Brain microvascular endothelial cell (primary cell): Measurements from ENCODE around the gene NF1.
"Not testable (repeated sequence)": the region's sequence is repeated elsewhere in the genome, so short reads cannot be mapped to it uniquely, and the experiment has no call there.

ENCODE experiments used
- DNase-seq: peaks from one replicate; pipeline ENCODE4 v3.0.0-alpha.2; 2020
- H3K27ac ChIP-seq: fragments of 250-450 bp; sonication (Bioruptor Pico); 2 replicates; pipeline ENCODE4 v1.5.1; 2020; ENCODE audit warnings: mild to moderate bottlenecking, moderate library complexity
- H3K27me3 ChIP-seq: fragments of 250-450 bp; sonication (Bioruptor Pico); replicated peaks from 2 replicates; pipeline ENCODE4 v1.5.1; 2020; ENCODE audit warnings: mild to moderate bottlenecking
- H3K36me3 ChIP-seq: fragments of 250-450 bp; sonication (Bioruptor Pico); replicated peaks from 2 replicates; pipeline ENCODE4 v1.5.1; 2020; ENCODE audit warnings: mild to moderate bottlenecking
- H3K4me3 ChIP-seq: 2 replicates; pipeline ENCODE4 v1.5.1; 2011; ENCODE audit warnings: low read depth, mild to moderate bottlenecking, control low read depth, low read length, moderate library complexity
- in situ Hi-C: cut with HindIII; loops from 2 replicates; pipeline ENCODE4 v1.10.0; 2017; ENCODE audit warnings: low sequenced_read_pairs, low pct_ligation_motif_present
- TF ChIP-seq, protein P1 (sequence below): IDR thresholded peaks from 2 replicates; pipeline ENCODE4 v1.5.1; 2011; ENCODE audit warnings: low read depth, mild to moderate bottlenecking, moderate library complexity, low read length, control low read depth, inconsistent platforms; ENCODE audit errors: missing control alignments

NF1 gene

DNA sequence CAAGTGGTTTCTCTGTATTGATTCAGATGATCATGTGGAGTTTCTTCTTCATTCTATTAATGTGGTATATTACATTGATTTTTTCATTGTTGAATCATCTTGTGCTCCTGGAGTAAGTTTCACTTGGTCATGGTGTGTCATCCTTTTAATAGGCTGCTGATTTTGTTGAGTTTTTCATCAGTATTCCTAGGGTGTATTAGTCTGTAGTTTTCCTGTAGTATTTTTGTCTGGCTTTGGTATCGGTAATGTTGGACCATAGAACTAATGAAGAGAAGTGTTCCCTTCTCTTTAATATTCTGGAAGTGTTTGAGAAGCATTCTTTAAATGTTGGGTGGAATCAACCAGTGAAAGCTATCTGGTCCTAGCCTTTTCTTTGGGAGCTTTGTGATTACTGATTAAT lies 103.2 kb downstream of the NF1 start:
- no peaks in the 10 kb centered on the region for H3K27me3 ChIP-seq
- no peak overlapping the region for H3K4me3 ChIP-seq
- H3K36me3 ChIP-seq, result no peaks in the 10 kb centered on the region
- H3K27ac ChIP-seq, result peak overlapping the region; percentile 29
- in situ Hi-C loops, result no loop called here
- no peak for DNase-seq
- TF ChIP-seq, protein P1, sequence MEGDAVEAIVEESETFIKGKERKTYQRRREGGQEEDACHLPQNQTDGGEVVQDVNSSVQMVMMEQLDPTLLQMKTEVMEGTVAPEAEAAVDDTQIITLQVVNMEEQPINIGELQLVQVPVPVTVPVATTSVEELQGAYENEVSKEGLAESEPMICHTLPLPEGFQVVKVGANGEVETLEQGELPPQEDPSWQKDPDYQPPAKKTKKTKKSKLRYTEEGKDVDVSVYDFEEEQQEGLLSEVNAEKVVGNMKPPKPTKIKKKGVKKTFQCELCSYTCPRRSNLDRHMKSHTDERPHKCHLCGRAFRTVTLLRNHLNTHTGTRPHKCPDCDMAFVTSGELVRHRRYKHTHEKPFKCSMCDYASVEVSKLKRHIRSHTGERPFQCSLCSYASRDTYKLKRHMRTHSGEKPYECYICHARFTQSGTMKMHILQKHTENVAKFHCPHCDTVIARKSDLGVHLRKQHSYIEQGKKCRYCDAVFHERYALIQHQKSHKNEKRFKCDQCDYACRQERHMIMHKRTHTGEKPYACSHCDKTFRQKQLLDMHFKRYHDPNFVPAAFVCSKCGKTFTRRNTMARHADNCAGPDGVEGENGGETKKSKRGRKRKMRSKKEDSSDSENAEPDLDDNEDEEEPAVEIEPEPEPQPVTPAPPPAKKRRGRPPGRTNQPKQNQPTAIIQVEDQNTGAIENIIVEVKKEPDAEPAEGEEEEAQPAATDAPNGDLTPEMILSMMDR, result no peak

DNA sequence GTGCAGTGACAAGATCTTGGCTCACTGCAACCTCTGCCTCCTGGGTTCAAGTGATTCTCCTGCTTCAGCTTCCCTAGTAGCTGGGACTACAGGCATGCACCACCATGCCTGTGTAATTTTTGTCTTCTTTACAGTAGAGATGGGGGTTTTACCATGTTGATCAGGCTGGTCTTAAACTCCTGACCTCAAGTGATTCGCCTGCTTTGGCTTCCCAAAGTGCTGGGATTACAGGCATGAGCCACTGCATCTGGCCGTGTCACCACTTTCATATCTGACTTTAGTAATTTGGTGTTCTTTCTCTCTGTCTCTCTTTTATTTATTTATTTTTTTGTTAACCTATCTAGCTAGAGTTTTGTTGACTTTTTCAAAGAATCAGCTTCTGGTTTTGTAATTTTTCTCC lies 103.9 kb downstream of the NF1 start:
- peak overlapping the region; percentile 29 for H3K27ac ChIP-seq
- H3K36me3 ChIP-seq, H3K4me3 ChIP-seq, in situ Hi-C loops, H3K27me3 ChIP-seq: not testable (repeated sequence)
- DNase-seq, result peak; percentile 31

DNA sequence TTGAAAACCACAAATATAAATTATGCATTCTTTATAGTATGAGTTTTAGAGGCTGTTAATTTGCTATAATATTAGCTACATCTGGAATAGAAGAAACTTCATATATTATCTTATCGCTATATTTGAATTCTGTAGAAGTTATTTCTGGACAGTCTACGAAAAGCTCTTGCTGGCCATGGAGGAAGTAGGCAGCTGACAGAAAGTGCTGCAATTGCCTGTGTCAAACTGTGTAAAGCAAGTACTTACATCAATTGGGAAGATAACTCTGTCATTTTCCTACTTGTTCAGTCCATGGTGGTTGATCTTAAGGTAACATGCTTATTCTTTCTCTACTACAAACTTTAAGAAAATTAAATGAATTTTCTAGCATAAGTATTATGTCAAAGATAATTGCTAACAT lies 105.5 kb downstream of the NF1 start:
- no peak for DNase-seq
- no peaks in the 10 kb centered on the region for H3K36me3 ChIP-seq
- TF ChIP-seq, protein P1, result no peak
- in situ Hi-C loops, result no loop called here
- H3K4me3 ChIP-seq, result no peak overlapping the region
- H3K27ac ChIP-seq, result no peak overlapping the region
- H3K27me3 ChIP-seq, result no peaks in the 10 kb centered on the region

DNA sequence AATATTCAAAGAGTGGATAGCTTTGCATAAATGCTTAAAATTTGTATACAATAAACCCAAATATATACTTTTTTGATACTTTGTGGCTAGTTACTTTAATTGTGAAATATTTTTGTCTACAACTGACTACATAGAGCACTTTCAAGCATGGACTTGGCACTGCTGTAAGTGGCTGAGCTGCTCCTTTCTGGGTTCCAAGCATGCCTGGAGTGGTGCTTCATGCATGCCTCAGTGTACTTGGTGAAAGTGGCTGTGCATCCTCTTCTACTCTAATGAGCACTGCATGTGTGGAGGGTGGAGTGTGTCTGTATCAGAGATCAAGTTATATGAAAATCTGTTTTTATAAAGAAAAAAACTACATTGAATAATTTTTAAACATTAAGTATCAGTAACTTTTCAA lies 108.2 kb downstream of the NF1 start:
- in situ Hi-C loops, result no loop called here
- no peaks in the 10 kb centered on the region for H3K36me3 ChIP-seq
- no peaks in the 10 kb centered on the region for H3K27me3 ChIP-seq
- H3K4me3 ChIP-seq, result no peak overlapping the region
- DNase-seq, result no peak
- TF ChIP-seq, protein P1, result no peak
- no peak overlapping the region for H3K27ac ChIP-seq

DNA sequence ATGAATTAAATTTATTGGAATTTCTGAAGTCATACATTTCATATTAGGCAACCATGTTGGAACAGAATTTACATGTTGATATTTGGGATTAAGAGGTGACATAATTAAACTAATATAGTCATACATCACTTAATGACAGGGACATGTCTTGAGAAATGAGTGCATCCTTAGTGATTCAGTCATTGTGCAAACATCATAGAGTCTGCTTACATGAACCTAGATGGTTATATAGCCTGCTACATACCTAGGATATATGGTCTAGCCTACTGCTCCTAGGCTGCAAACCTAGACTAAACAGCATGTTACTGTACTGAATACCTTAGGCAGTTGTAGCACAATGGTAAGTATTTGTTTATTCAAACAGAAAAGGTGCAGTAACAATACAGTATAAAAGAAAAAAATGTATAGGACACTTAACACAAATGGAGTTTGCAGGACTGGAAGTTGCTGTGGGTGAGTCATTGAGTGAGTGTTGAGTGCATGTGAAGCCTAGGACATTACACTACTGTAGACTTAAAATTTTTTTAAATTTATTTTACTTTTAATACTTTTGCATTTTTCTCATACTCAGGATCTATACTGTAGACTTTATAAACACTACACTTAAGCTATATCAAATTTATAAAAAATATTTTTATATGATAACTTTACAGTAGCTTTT lies 116.7 kb downstream of the NF1 start:
- peak; percentile 7 for DNase-seq
- Histone ChIP-seq H3K27ac (no peak overlapping the region), H3K4me3 (no peak overlapping the region), H3K27me3 (no peaks in the 10 kb centered on the region), H3K36me3 (peaks cover 3% of the 10 kb centered on the region)
- in situ Hi-C loops, result no loop called here
- TF ChIP-seq, protein P1, result no peak

DNA sequence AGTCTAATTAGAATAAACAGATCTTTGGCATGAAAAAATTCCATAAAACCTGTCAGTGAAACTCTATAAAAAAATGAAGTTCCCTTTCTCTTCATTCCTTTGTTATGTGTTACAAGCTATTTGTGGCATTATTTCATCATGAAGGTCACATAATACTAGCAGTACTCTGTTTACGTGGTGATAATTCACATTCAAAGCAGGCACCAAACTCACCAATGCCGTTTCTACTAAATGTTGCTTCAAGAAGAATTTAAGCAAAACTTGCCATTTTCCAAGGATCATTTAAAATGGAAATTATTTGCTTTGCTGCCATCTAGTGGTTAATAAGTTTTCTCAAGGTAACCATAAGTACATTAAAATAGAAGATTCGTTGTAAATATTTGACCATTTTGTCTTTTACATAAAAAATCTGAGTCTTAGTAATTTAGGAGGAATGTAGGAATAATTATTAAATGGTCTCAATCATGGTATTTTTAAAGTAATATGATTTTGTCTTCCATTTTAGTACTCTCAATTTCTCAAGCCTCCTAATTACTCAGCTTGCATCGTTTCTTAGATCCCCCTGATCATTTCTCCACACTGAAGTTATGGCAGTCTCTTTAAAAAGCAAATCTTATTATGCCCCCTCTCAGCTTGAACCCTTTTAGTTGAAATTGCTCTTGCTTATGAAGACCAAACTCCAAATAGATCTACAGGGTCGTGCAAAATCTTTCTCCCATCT lies 121.4 kb downstream of the NF1 start:
- Histone ChIP-seq H3K27ac (peak overlapping the region; percentile 43), H3K36me3 (peaks cover 13% of the 10 kb centered on the region), H3K4me3 (no peak overlapping the region), H3K27me3 (no peaks in the 10 kb centered on the region)
- TF ChIP-seq, protein P1, result no peak
- DNase-seq, result peak; percentile 73
- in situ Hi-C loops, result no loop called here
